Pancreas (tissue), 10 donors: ENCODE measurements around the gene RPS21. TPM values are rescaled to one million over a fixed set of nuclear protein-coding genes. Genes with fewer than 3 reads are reported as not detected.

Experiments
- ATAC-seq, 4 donors: fragments of 200-7000 bp; cut with Tn5 transposase; one replicate each; pipeline versions ENCODE4 v1.8.0 to v1.9.1; 2020; ENCODE audit warnings: mild to moderate bottlenecking in 4 of 4, moderate library complexity in 4 of 4
- DNase-seq, 6 donors: peaks; one replicate each; pipeline ENCODE4 v3.0.0-alpha.2; 2020
- FAIRE-seq: peaks from 2 replicates; lab custom pipeline; 2012; peaks lifted over from hg19 to GRCh38; lab: Jason Lieb, UNC
- H3K27ac ChIP-seq, 4 donors: fragments of 200-600 bp; sonication (generic); 1 replicate in 3 of 4; 2 replicates in 1 of 4; pipeline versions ENCODE4 v1.5.0 to v1.8.0; 2020
- H3K27me3 ChIP-seq, 4 donors: fragments of 200-600 bp; one replicate each; pipeline ENCODE4 v1.8.0; 2021
- H3K36me3 ChIP-seq, 3 donors: fragments of 200-600 bp; sonication (generic) in 1 of 3; one replicate each; pipeline versions ENCODE4 v1.5.0 to v1.8.0; 2020 to 2021
- H3K4me1 ChIP-seq, 3 donors: fragments of 200-600 bp; one replicate each; pipeline ENCODE4 v1.8.0; 2021
- H3K4me3 ChIP-seq, 4 donors: fragments of 200-600 bp; sonication (generic) in 2 of 4; one replicate each; pipeline versions ENCODE4 v1.5.0 to v1.8.0; 2020 to 2021
- H3K9me3 ChIP-seq, 4 donors: fragments of 200-600 bp; one replicate each; pipeline ENCODE4 v1.8.0; 2021
- WGBS, 2 donors: extraction: QIAGEN DNeasy Blood & Tissue Kit; methylation state at CpG; one replicate each; pipeline ENCODE4 v1.1.7; 2013; 5-methylcytosine and 5-hydroxymethylcytosine counted together
- intact Hi-C, 3 donors: fragments of 100-400 bp; cut with DNase I; formaldehyde crosslinking; loops; one replicate each; pipeline versions ENCODE4 v1.11.1 to v1.14.2; 2022
- polyA plus RNA-seq, 2 donors: library from polyadenylated mRNA; stranded (reverse); fragments of 200-250 nt; gene quantifications; one replicate each; pipeline ENCODE4 v1.2.3, GENCODE V29; 2013
- total RNA-seq, 6 donors: library from RNA; stranded (reverse); fragmentation: NEBNext Ultra II Directional in 4 of 6; extraction: Animal tissue kit (Norgen Biotek cat#: 25700) in 4 of 6; gene quantifications; one replicate each; pipeline versions ENCODE4 v1.2.1 to v1.2.4, GENCODE V29; 2021 to 2023
- TF ChIP-seq, protein P1 (sequence below), 4 donors: fragments of 200-600 bp; sonication (generic) in 3 of 4; IDR thresholded peaks; one replicate each; pipeline versions ENCODE4 v1.5.0 to v1.8.0; 2021; ENCODE audit warnings: antibody characterized with exemption in 4 of 4
- donor health status: healthy with polysubstance abuse.
- donor health status: DM: no; HTN: no; CAD: no; lungs with moderate emphysema.
- donor health status: DM: no; HTN: no; CAD: no.
- donor health status: control.
- donor health status: control.
- donor health status: Bipolar disorder and iron deficiency.
- donor health status: DM: yes; HTN: yes; CAD: no.
- donor health status: DM: no; HTN: no; CAD: no.
- donor health status: DM: no; HTN: no; CAD: no.
- donor health status: DM: yes; HTN: yes; CAD: no.

Gene RPS21
- total and polyA plus RNA-seq, 8 donors, result 662 to 2,141 (median 973) TPM

DNA sequence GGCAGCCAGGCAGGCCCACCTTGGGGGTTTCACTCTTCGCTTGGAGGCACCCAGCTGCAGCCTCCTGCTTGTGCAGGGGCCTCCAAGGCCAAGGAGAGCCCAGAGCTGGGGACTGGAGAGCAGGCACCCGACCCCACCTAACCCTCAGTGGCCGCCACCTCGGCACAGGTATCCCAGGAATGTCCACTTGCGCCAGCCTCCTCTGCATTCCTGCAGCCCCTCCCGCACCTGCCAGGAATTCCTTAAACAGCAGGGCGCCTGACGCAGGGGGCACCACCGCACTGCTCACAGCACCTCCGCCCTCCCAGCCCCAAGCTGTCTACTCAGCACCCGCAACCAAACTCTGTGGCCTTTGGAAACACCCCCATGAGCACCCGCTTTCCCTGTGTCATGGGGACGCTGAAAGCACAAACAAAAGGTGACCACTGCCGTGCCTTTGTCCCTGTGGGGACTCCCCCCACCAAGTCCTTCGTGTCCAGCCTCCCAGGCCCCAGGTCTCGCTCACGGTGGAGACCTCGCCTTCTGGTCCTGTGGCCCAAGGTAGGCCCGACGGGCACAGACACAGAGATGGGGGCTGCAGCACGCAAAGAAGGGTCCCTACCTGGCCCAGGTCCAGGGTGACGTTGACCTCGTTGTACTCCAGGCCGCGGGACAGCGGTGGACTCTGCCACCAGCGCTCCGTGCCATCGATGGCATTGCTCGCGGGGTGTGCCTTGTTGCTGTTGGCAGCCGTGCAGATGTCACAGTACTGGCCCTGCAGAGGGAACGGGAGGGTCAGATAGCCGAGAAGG is 24.9 kb upstream of the RPS21 start:
- TF ChIP-seq, protein P1, sequence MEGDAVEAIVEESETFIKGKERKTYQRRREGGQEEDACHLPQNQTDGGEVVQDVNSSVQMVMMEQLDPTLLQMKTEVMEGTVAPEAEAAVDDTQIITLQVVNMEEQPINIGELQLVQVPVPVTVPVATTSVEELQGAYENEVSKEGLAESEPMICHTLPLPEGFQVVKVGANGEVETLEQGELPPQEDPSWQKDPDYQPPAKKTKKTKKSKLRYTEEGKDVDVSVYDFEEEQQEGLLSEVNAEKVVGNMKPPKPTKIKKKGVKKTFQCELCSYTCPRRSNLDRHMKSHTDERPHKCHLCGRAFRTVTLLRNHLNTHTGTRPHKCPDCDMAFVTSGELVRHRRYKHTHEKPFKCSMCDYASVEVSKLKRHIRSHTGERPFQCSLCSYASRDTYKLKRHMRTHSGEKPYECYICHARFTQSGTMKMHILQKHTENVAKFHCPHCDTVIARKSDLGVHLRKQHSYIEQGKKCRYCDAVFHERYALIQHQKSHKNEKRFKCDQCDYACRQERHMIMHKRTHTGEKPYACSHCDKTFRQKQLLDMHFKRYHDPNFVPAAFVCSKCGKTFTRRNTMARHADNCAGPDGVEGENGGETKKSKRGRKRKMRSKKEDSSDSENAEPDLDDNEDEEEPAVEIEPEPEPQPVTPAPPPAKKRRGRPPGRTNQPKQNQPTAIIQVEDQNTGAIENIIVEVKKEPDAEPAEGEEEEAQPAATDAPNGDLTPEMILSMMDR (IDR thresholded peaks at IDR 0.05), result no peak
- H3K4me1 ChIP-seq, result peaks cover 8 to 11% (median 8%) of the 10 kb centered on the region in 3 donors
- intact Hi-C loops, result no loop called here
- H3K9me3 ChIP-seq, result no peaks in the 10 kb centered on the region
- H3K27me3 ChIP-seq, result no peaks in the 10 kb centered on the region
- 71 to 73% methylated on average over 34 of the region's 34 CpGs for WGBS, 2 donors
- peak overlapping the region; percentile 5 to 70 (median 49) for H3K27ac ChIP-seq
- no peaks in the 10 kb centered on the region for H3K36me3 ChIP-seq
- no peak overlapping the region for H3K4me3 ChIP-seq
- FAIRE-seq (no peak), DNase-seq (peak; percentile 42 to 89 (median 73)), ATAC-seq (peak in 3 of 4 donors; percentile 47 to 52 (median 51))

DNA sequence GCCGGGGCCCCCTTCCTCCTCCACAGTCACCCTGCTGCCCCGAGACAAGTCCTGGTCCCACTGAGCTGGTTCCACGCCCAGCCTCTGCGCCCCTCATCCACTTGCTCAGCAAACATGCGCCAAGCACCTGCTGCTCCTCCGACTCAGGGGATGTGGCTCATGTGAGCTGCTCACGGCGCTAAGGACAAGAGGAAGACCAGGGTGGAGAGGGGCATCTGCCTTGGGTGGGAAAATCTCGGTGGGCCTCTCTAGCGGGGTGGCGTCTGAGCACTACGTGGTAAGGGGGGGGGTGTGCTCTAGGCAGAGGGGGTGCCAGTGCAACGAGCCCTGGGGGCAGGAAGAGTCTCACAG is 24.3 kb upstream of the RPS21 start:
- Histone ChIP-seq H3K4me3 (no peak overlapping the region), H3K27ac (peak overlapping the region in 2 of 4 donors; percentile 53 to 70), H3K27me3 (no peaks in the 10 kb centered on the region), H3K4me1 (peaks cover 10 to 13% (median 11%) of the 10 kb centered on the region in 3 donors), H3K9me3 (no peaks in the 10 kb centered on the region), H3K36me3 (no peaks in the 10 kb centered on the region)
- ATAC-seq (no peak), FAIRE-seq (no peak), DNase-seq (no peak)
- 79 to 87% methylated on average over 13 of the region's 13 CpGs for WGBS, 2 donors
- intact Hi-C loops, result no loop called here
- TF ChIP-seq, protein P1 (IDR thresholded peaks at IDR 0.05), result no peak

DNA sequence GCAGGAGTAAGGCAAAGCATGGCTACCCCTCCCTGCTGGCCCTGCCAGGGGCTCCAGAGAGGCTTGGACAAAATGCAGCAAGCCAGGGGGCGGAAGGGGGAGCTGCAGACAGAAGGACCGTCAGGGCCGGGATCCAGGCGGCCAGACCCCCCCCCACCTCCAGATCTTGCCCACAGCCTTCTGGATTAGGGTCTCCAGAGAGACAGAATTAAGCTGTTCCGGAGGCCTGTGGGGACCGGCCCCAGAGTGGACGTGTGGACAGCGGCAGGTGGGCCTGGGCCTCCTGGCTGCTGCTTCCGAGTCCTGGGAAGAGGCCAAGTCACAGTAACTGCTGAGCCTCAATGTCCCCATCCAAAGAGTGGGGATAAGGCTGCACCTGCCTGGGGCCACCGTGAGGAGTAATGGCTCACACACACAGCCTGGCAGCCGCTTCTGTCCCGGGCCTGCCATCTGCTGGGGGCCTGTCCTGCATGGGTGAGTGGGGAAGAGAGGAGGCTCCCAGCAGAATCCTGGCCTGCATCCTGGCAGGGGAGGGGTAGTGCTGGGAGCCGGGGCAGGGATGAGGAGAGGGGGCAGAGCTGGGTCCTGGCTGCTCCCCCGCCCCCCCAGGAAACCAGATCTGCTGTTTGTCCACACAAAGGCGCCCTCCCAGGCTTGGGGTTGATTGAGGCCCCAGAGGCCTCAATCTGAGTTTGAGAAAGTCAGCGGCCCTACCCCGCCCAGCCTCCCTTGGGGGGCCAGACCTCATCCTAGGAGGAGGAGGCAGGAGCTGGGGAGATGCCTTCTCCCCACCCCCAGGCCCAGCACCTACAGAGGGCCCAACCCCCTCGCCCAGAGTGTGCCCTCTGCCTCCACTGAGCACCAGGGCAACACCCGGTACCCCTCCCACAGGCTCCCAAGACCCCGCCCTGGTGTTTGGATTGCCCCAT is 23.6 kb upstream of the RPS21 start:
- no peak overlapping the region for H3K4me3 ChIP-seq
- H3K27ac ChIP-seq, result peak overlapping the region in 1 of 4 donors; percentile 22
- no peaks in the 10 kb centered on the region for H3K27me3 ChIP-seq
- intact Hi-C loops, result no loop called here
- peaks cover 16 to 18% (median 17%) of the 10 kb centered on the region in 3 donors for H3K4me1 ChIP-seq
- FAIRE-seq (no peak), ATAC-seq (no peak), DNase-seq (peak in 5 of 6 donors; percentile 14 to 71 (median 44))
- H3K36me3 ChIP-seq, result no peaks in the 10 kb centered on the region
- H3K9me3 ChIP-seq, result no peaks in the 10 kb centered on the region
- TF ChIP-seq, protein P1 (IDR thresholded peaks at IDR 0.05), result no peak
- WGBS, 2 donors, result 76 to 77% methylated on average over 20 of the region's 20 CpGs

DNA sequence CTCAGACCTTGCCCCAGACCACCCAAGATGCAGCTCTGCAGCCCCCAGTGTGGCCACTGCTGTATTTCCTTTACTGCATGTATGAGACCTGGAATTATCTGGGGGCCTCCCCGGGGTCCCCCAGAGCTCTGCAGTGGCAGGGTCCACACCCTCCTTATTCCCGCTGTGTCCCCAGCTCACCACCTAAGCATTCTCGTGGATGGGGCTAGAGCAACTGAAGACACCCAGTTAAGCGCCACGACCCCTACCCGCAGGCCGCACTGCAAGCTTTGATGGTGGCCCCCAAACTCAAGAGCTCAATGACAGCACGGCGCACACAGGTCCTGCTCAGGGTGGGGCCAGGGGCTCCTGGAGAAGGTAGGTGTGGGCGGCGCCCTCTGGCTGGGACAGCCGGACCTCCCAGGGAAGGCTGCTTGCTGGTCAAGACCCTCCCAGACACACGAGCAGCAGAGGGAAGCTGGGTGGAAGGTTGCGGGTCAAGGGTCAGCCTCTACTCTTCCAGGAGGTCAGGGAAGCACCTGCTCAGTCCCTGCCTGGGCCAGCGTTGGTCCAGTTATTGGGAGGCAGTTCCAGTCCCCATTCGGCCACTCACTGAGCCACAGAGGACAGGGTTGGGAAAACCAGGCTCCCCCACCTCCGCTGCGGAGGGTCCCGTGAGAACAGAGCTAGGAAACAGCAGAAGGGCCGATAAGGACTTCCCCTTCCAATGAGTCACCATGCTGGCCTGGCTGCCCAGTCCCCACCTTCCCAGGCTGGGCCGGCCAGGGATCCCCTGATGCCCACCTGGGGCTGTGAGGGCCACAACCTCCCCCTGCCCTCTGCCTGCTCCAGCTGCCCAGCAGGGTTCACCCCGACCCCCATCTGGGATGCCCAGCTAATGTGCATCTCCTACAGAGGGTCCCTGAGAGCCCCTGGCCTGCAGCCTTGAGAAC is 22.7 kb upstream of the RPS21 start:
- ATAC-seq, result no peak
- no peak for FAIRE-seq
- Histone ChIP-seq H3K4me3 (peak overlapping the region in 2 of 4 donors; percentile 89 to 94), H3K27me3 (no peaks in the 10 kb centered on the region), H3K4me1 (peaks cover 21 to 26% (median 24%) of the 10 kb centered on the region in 3 donors), H3K27ac (peak overlapping the region in 3 of 4 donors; percentile 15 to 64 (median 27)), H3K36me3 (no peaks in the 10 kb centered on the region), H3K9me3 (no peaks in the 10 kb centered on the region)
- WGBS, 2 donors, result 81 to 86% methylated on average over 22 of the region's 22 CpGs
- DNase-seq, result peak in 4 of 6 donors; percentile 17 to 76 (median 48)
- intact Hi-C loops, result no loop called here
- TF ChIP-seq, protein P1 (IDR thresholded peaks at IDR 0.05), result no peak
